Vagina (tissue), 2 donors: Measurements from ENCODE around the gene EBF3. TPM values are rescaled to one million over a fixed set of nuclear protein-coding genes. Genes with fewer than 3 reads are reported as not detected.

Experiments
- DNase-seq, 2 donors: peaks; one replicate each; pipeline ENCODE4 v3.0.0-alpha.2; 2017; ENCODE audit errors: extremely low spot score in 2 of 2
- H3K27ac ChIP-seq: fragments of 200-600 bp; sonication (generic); one replicate; pipeline ENCODE4 v1.5.1; 2019
- H3K27me3 ChIP-seq: fragments of 200-600 bp; sonication (generic); one replicate; pipeline ENCODE4 v1.5.1; 2019
- H3K36me3 ChIP-seq, 2 donors: fragments of 200-600 bp; sonication (generic); one replicate each; pipeline ENCODE4 v1.5.1; 2017 to 2019
- H3K4me1 ChIP-seq: fragments of 200-600 bp; sonication (generic); one replicate; pipeline ENCODE4 v1.5.1; 2019
- H3K4me3 ChIP-seq, 2 donors: fragments of 200-600 bp; sonication (generic); 1 replicate in 1 of 2; 2 replicates in 1 of 2; pipeline ENCODE4 v1.5.1; 2016 to 2019
- H3K9me3 ChIP-seq: fragments of 200-600 bp; sonication (generic); one replicate; pipeline ENCODE4 v1.5.1; 2019
- CTCF ChIP-seq, 3 experiments: fragments of 450-650 bp in 2 of 3; fragments of 200-600 bp in 1 of 3; sonication (generic) in 1 of 3; IDR thresholded peaks; one replicate each; pipeline ENCODE4 v1.5.1; 2017 to 2019; ENCODE audit warnings: antibody characterized with exemption in 3 of 3, mild to moderate bottlenecking in 2 of 3, moderate library complexity in 2 of 3
- POLR2A ChIP-seq, 2 donors: fragments of 450-650 bp; IDR thresholded peaks; one replicate each; pipeline ENCODE4 v1.6.1; 2017; ENCODE audit warnings: antibody characterized with exemption in 2 of 2, mild to moderate bottlenecking in 2 of 2, moderate library complexity in 2 of 2
- POLR2AphosphoS5 ChIP-seq, 2 donors: sonication (generic); formaldehyde crosslinking; IDR thresholded peaks; one replicate each; pipeline ENCODE4 v1.9.0; 2017; ENCODE audit warnings: antibody characterized with exemption in 2 of 2, mild to moderate bottlenecking in 2 of 2, low read depth in 1 of 2; ENCODE audit not compliant: insufficient read depth in 1 of 2
- intact Hi-C: fragments of 100-400 bp; cut with DNase I; formaldehyde crosslinking; loops from one replicate; pipeline ENCODE4 v1.15.1; 2023
- total RNA-seq: library from RNA; depleted of rRNA; stranded (reverse); fragments of >200 nt; gene quantifications from one replicate; pipeline ENCODE4 v1.2.3, GENCODE V29; 2016

EBF3 gene
- total RNA-seq, 1 donor from 2014 or later = 10.6 TPM

GRCh38 chr10:129870474-129870757 is 93.7 kb downstream of the EBF3 start:
- Histone ChIP-seq H3K27me3 (no peaks in the 10 kb centered on the region), H3K9me3 (no peaks in the 10 kb centered on the region), H3K4me3 (no peak overlapping the region), H3K36me3 (no peaks in the 10 kb centered on the region), H3K4me1 (no peaks in the 10 kb centered on the region), H3K27ac (no peak overlapping the region)
- TF ChIP-seq POLR2A (IDR thresholded peaks at IDR 0.05) = no peak
- no peak for TF ChIP-seq POLR2AphosphoS5 (IDR thresholded peaks at IDR 0.05; ENCODE audit: insufficient read depth in 1 of 2, low read depth in 1 of 2)
- TF ChIP-seq CTCF (IDR thresholded peaks at IDR 0.05) = no peak
- intact Hi-C loops = no loop called here
- DNase-seq = no peak

GRCh38 chr10:129869596-129870473 is 94.2 kb downstream of the EBF3 start:
- H3K9me3 ChIP-seq = no peaks in the 10 kb centered on the region
- H3K36me3 ChIP-seq = no peaks in the 10 kb centered on the region

GRCh38 chr10:129868449-129869035 is 95.5 kb downstream of the EBF3 start:
- intact Hi-C loops = no loop called here
- DNase-seq = no peak
- H3K4me1 ChIP-seq = no peaks in the 10 kb centered on the region
- TF ChIP-seq POLR2A (IDR thresholded peaks at IDR 0.05) = no peak
- H3K4me3 ChIP-seq = no peak overlapping the region
- no peaks in the 10 kb centered on the region for H3K27me3 ChIP-seq
- H3K27ac ChIP-seq = no peak overlapping the region
- H3K36me3 ChIP-seq = no peaks in the 10 kb centered on the region
- H3K9me3 ChIP-seq = no peaks in the 10 kb centered on the region

More at GRCh38 chr10:129869596-129870473, 94.2 kb downstream of the EBF3 start:
- no peak for DNase-seq
- TF ChIP-seq POLR2A (IDR thresholded peaks at IDR 0.05) = no peak
- TF ChIP-seq CTCF (IDR thresholded peaks at IDR 0.05) = no peak
- TF ChIP-seq POLR2AphosphoS5 (IDR thresholded peaks at IDR 0.05; ENCODE audit: insufficient read depth in 1 of 2, low read depth in 1 of 2) = no peak
- H3K4me1 ChIP-seq = no peaks in the 10 kb centered on the region
- H3K27me3 ChIP-seq = no peaks in the 10 kb centered on the region
- no peak overlapping the region for H3K27ac ChIP-seq
- intact Hi-C loops = no loop called here
- no peak overlapping the region for H3K4me3 ChIP-seq

GRCh38 chr10:129867631-129868179 is 96.4 kb downstream of the EBF3 start:
- Histone ChIP-seq H3K27me3 (no peaks in the 10 kb centered on the region), H3K27ac (no peak overlapping the region), H3K4me1 (no peaks in the 10 kb centered on the region), H3K9me3 (no peaks in the 10 kb centered on the region), H3K4me3 (no peak overlapping the region), H3K36me3 (no peaks in the 10 kb centered on the region)
- intact Hi-C loops = no loop called here
- TF ChIP-seq CTCF (IDR thresholded peaks at IDR 0.05) = no peak
- no peak for TF ChIP-seq POLR2AphosphoS5 (IDR thresholded peaks at IDR 0.05; ENCODE audit: insufficient read depth in 1 of 2, low read depth in 1 of 2)
- no peak for TF ChIP-seq POLR2A (IDR thresholded peaks at IDR 0.05)
- no peak for DNase-seq

- no peak for DNase-seq
- TF ChIP-seq POLR2AphosphoS5 (IDR thresholded peaks at IDR 0.05; ENCODE audit: insufficient read depth in 1 of 2, low read depth in 1 of 2) (no peak), CTCF (IDR thresholded peaks at IDR 0.05) (no peak), POLR2A (IDR thresholded peaks at IDR 0.05) (no peak)
- Histone ChIP-seq H3K36me3 (no peaks in the 10 kb centered on the region), H3K27ac (no peak overlapping the region), H3K4me1 (no peaks in the 10 kb centered on the region), H3K9me3 (no peaks in the 10 kb centered on the region), H3K4me3 (no peak overlapping the region), H3K27me3 (no peaks in the 10 kb centered on the region)
- intact Hi-C loops = no loop called here
These were observed 97.2 kb downstream of the EBF3 start for GRCh38 chr10:129866894-129867293.
